Tibial nerve (tissue), 4 donors: ENCODE data around the gene PCBP3. TPM values are rescaled to one million over a fixed set of nuclear protein-coding genes. Genes with fewer than 3 reads are reported as not detected.
"Not testable (repeated sequence)": the region's sequence is repeated elsewhere in the genome, so short reads cannot be mapped to it uniquely, and the experiment has no call there.

Experiments
- DNase-seq, 2 donors: peaks; one replicate each; pipeline ENCODE4 v3.0.0-alpha.2; 2019; ENCODE audit warnings: low spot score in 2 of 2
- H3K27ac ChIP-seq, 4 donors: fragments of 200-600 bp; sonication (generic) in 3 of 4; one replicate each; pipeline ENCODE4 v1.5.1; 2017 to 2019; ENCODE audit warnings: mild to moderate bottlenecking in 1 of 4
- H3K27me3 ChIP-seq, 2 donors: fragments of 200-600 bp; sonication (generic) in 1 of 2; one replicate each; pipeline versions ENCODE4 v1.5.1 to v1.6.0; 2017 to 2019
- H3K36me3 ChIP-seq, 3 donors: fragments of 200-600 bp; sonication (generic); one replicate each; pipeline ENCODE4 v1.5.1; 2018 to 2019
- H3K4me1 ChIP-seq, 4 donors: fragments of 200-600 bp; sonication (generic) in 3 of 4; one replicate each; pipeline ENCODE4 v1.5.1; 2017 to 2019
- H3K4me3 ChIP-seq, 4 donors: fragments of 200-600 bp; sonication (generic) in 3 of 4; one replicate each; pipeline ENCODE4 v1.5.1; 2017 to 2019; ENCODE audit warnings: mild to moderate bottlenecking in 1 of 4, moderate library complexity in 1 of 4
- H3K9me3 ChIP-seq, 4 donors: fragments of 200-600 bp; sonication (generic) in 3 of 4; one replicate each; pipeline ENCODE4 v1.5.1; 2017 to 2019
- CTCF ChIP-seq, 5 experiments: fragments of 200-600 bp in 3 of 5; fragments of 450-650 bp in 2 of 5; sonication (generic) in 3 of 5; IDR thresholded peaks; one replicate each; pipeline ENCODE4 v1.5.1; 2016 to 2019; ENCODE audit warnings: antibody characterized with exemption in 5 of 5, mild to moderate bottlenecking in 3 of 5, moderate library complexity in 2 of 5
- EP300 ChIP-seq, 2 donors: sonication (generic); formaldehyde crosslinking; IDR thresholded peaks; one replicate each; pipeline ENCODE4 v1.6.1; 2017; ENCODE audit warnings: antibody characterized with exemption in 2 of 2, mild to moderate bottlenecking in 1 of 2
- POLR2A ChIP-seq, 2 donors: fragments of 450-650 bp; IDR thresholded peaks; one replicate each; pipeline ENCODE4 v1.6.1; 2017; ENCODE audit warnings: antibody characterized with exemption in 2 of 2, mild to moderate bottlenecking in 2 of 2, moderate library complexity in 2 of 2
- WGBS, 2 donors: methylation state at CpG; one replicate each; pipeline ENCODE4 v1.1.5; 2018; 5-methylcytosine and 5-hydroxymethylcytosine counted together
- total RNA-seq, 4 donors: library from RNA; depleted of rRNA; stranded (reverse); fragments of >200 nt; gene quantifications; one replicate each; pipeline ENCODE4 v1.1.0, GENCODE V29; 2016

The PCBP3 gene
- total RNA-seq, 4 donors from 2014 or later = 4.2 to 13.4 (median 9.6) TPM

- H3K4me3 ChIP-seq = no peak overlapping the region
- H3K9me3 ChIP-seq = no peaks in the 10 kb centered on the region
- no peak overlapping the region for H3K27ac ChIP-seq
- TF ChIP-seq EP300 (IDR thresholded peaks at IDR 0.05) (no peak), CTCF (IDR thresholded peaks at IDR 0.05) (no peak), POLR2A (IDR thresholded peaks at IDR 0.05) (no peak)
- 27 to 33% methylated on average over 2 of the region's 2 CpGs for WGBS, 2 donors
- H3K36me3 ChIP-seq = no peaks in the 10 kb centered on the region
- no peak for DNase-seq
- H3K27me3 ChIP-seq = peaks cover 0 to 15% of the 10 kb centered on the region in 2 donors
- H3K4me1 ChIP-seq = peaks cover 0 to 8% (median 0%) of the 10 kb centered on the region in 4 donors
These were observed 8.4 kb downstream of the PCBP3 start for GRCh38 chr21:45651921-45652320.

- peaks cover 0 to 1% (median 0%) of the 10 kb centered on the region in 4 donors for H3K9me3 ChIP-seq
- H3K27ac ChIP-seq = no peak overlapping the region
- H3K36me3 ChIP-seq = no peaks in the 10 kb centered on the region
- H3K27me3 ChIP-seq = no peaks in the 10 kb centered on the region
- no peak overlapping the region for H3K4me3 ChIP-seq
- TF ChIP-seq EP300 (IDR thresholded peaks at IDR 0.05) = no peak
- TF ChIP-seq CTCF (IDR thresholded peaks at IDR 0.05) = no peak
- peaks cover 0 to 8% (median 0%) of the 10 kb centered on the region in 4 donors for H3K4me1 ChIP-seq
- no peak for DNase-seq
- 40% methylated on average over 4 of the region's 4 CpGs for WGBS, 2 donors
These were observed 11.6 kb downstream of the PCBP3 start for GRCh38 chr21:45655124-45655523.

GRCh38 chr21:45656114-45656513, 12.6 kb downstream of the PCBP3 start:
- not testable (repeated sequence) for DNase-seq, H3K27ac ChIP-seq, H3K36me3 ChIP-seq, H3K4me1 ChIP-seq, H3K27me3 ChIP-seq, H3K9me3 ChIP-seq, H3K4me3 ChIP-seq
- 85 to 91% methylated on average over 3 of the region's 3 CpGs for WGBS, 2 donors

- not testable (repeated sequence) for H3K36me3 ChIP-seq, DNase-seq, H3K27ac ChIP-seq, H3K4me3 ChIP-seq, H3K27me3 ChIP-seq, H3K4me1 ChIP-seq
- peaks cover 0 to 24% (median 9%) of the 10 kb centered on the region in 4 donors for H3K9me3 ChIP-seq
- 92% methylated on average over 4 of the region's 4 CpGs for WGBS, 2 donors
These were observed 18.5 kb downstream of the PCBP3 start for GRCh38 chr21:45661913-45662622.

GRCh38 chr21:45662623-45663245, 19.2 kb downstream of the PCBP3 start:
- not testable (repeated sequence) for H3K4me1 ChIP-seq, H3K27ac ChIP-seq, H3K36me3 ChIP-seq, DNase-seq, H3K4me3 ChIP-seq, H3K27me3 ChIP-seq
- 96 to 97% methylated on average over 10 of the region's 10 CpGs for WGBS, 2 donors
- peaks cover 0 to 30% (median 9%) of the 10 kb centered on the region in 4 donors for H3K9me3 ChIP-seq

- no peaks in the 10 kb centered on the region for H3K27me3 ChIP-seq
- no peaks in the 10 kb centered on the region for H3K4me1 ChIP-seq
- H3K36me3 ChIP-seq = peaks cover 0 to 26% (median 0%) of the 10 kb centered on the region in 3 donors
- TF ChIP-seq POLR2A (IDR thresholded peaks at IDR 0.05) (no peak), EP300 (IDR thresholded peaks at IDR 0.05) (no peak), CTCF (IDR thresholded peaks at IDR 0.05) (no peak)
- H3K9me3 ChIP-seq = peaks cover 0 to 40% (median 7%) of the 10 kb centered on the region in 4 donors
- 93 to 97% methylated on average over 1 of the region's 1 CpG for WGBS, 2 donors
- no peak overlapping the region for H3K27ac ChIP-seq
- no peak for DNase-seq
- no peak overlapping the region for H3K4me3 ChIP-seq
These were observed 25.9 kb downstream of the PCBP3 start for GRCh38 chr21:45669382-45669781.
